Caco-2 (cell line): ENCODE results near the gene STAG1. TPM values are rescaled to one million over a fixed set of nuclear protein-coding genes. Genes with fewer than 3 reads are reported as not detected.

Source experiments
- BruUV-seq: library from RNA; stranded (reverse); fragments of 400-500 nt; replicated peaks from 2 replicates; lab custom pipeline; 2021; lab: Mats Ljungman, UMichigan
- CTCF ChIA-PET: fragments of 300-600 bp; sonication (Branson Sonifier 250); formaldehyde crosslinking; loops from one replicate; lab custom pipeline; 2022; ENCODE audit warnings: antibody characterized with exemption; lab: Charles Lee
- POLR2A ChIA-PET: fragments of 300-600 bp; sonication (Branson Sonifier 250); formaldehyde crosslinking; loops from one replicate; lab custom pipeline; 2022; ENCODE audit warnings: antibody characterized with exemption; lab: Charles Lee
- DNase-seq, 2 experiments: peaks; one replicate each; pipeline versions ENCODE4 v3.0.0 to v3.0.0-alpha.2; 2020 to 2022
- H3K27me3 ChIP-seq: replicated peaks from 2 replicates; pipeline ENCODE4 v1.6.0; 2011; ENCODE audit warnings: low read length; ENCODE audit not compliant: control insufficient read depth, insufficient read depth
- H3K36me3 ChIP-seq: 2 replicates; pipeline ENCODE4 v1.5.1; 2011; ENCODE audit warnings: low read length; ENCODE audit not compliant: control insufficient read depth, insufficient read depth
- H3K4me1 ChIP-seq: fragments of 250-450 bp; sonication (Bioruptor Pico); 2 replicates; pipeline ENCODE4 v1.5.1; 2020; ENCODE audit warnings: mild to moderate bottlenecking
- H3K4me3 ChIP-seq: 2 replicates; pipeline ENCODE4 v1.5.1; 2011; ENCODE audit warnings: low read depth, mild to moderate bottlenecking, control low read depth, low read length
- H3K9me3 ChIP-seq: fragments of 250-450 bp; sonication (Bioruptor Pico); 2 replicates; pipeline ENCODE4 v1.5.1; 2020; ENCODE audit warnings: mild to moderate bottlenecking, moderate library complexity
- H3K27ac Mint-ChIP-seq: one replicate; pipeline ENCODE4 v1.8.0; 2022; ENCODE audit warnings: mixed read lengths; ENCODE audit not compliant: unreplicated experiment
- H3K27me3 Mint-ChIP-seq: one replicate; pipeline ENCODE4 v1.8.0; 2022; ENCODE audit warnings: mixed read lengths; ENCODE audit not compliant: insufficient read depth, unreplicated experiment
- H3K36me3 Mint-ChIP-seq: one replicate; pipeline ENCODE4 v1.8.0; 2022; ENCODE audit warnings: mild to moderate bottlenecking, mixed read lengths; ENCODE audit not compliant: insufficient read depth, unreplicated experiment
- H3K4me1 Mint-ChIP-seq: one replicate; pipeline ENCODE4 v1.8.0; 2022; ENCODE audit warnings: low read depth, mixed read lengths; ENCODE audit not compliant: unreplicated experiment
- H3K4me3 Mint-ChIP-seq: one replicate; pipeline ENCODE4 v1.8.0; 2022; ENCODE audit warnings: mild to moderate bottlenecking, moderate library complexity, mixed read lengths; ENCODE audit not compliant: unreplicated experiment
- H3K9me3 Mint-ChIP-seq: one replicate; pipeline ENCODE4 v1.8.0; 2022; ENCODE audit warnings: mixed read lengths; ENCODE audit not compliant: unreplicated experiment
- CTCF ChIP-seq, 2 experiments: fragments of 200-600 bp in 1 of 2; IDR thresholded peaks; 1 replicate in 1 of 2; 2 replicates in 1 of 2; pipeline versions ENCODE4 v1.5.1 to v1.8.0; 2011 to 2022; ENCODE audit warnings: antibody characterized with exemption in 1 of 2, control low read depth in 1 of 2, inconsistent platforms in 1 of 2, low read depth in 1 of 2, low read length in 1 of 2, mild to moderate bottlenecking in 1 of 2, moderate library complexity in 1 of 2; ENCODE audit not compliant: insufficient read depth in 1 of 2, severe bottlenecking in 1 of 2, unreplicated experiment in 1 of 2
- intact Hi-C: fragments of 100-400 bp; cut with micrococcal nuclease; formaldehyde crosslinking; loops from one replicate; pipeline ENCODE4 v1.10.0; 2022; ENCODE audit not compliant: unreplicated experiment
- total RNA-seq: library from RNA; stranded (reverse); gene quantifications from 2 replicates; pipeline ENCODE4 v1.2.3, GENCODE V29; 2022

Gene STAG1
- total RNA-seq, 1 experiment from 2014 or later, result 37.5 TPM

GRCh38 chr3:136505676-136506075 lies 246.5 kb downstream of the STAG1 start:
- BruUV-seq, result no TSS peak
- no peak for TF ChIP-seq CTCF (IDR thresholded peaks at IDR 0.05; ENCODE audit: insufficient read depth in 1 of 2, low read depth in 1 of 2, low read length in 1 of 2, severe bottlenecking in 1 of 2, unreplicated experiment in 1 of 2)
- Mint-ChIP-seq H3K4me3 (no peak overlapping the region), H3K27ac (no peak overlapping the region), H3K9me3 (no peaks in the 10 kb centered on the region), H3K4me1 (peaks cover 16% of the 10 kb centered on the region), H3K27me3 (no peaks in the 10 kb centered on the region), H3K36me3 (peaks cover 15% of the 10 kb centered on the region)
- H3K27me3 ChIP-seq, result no peaks in the 10 kb centered on the region
- H3K9me3 ChIP-seq, result no peaks in the 10 kb centered on the region
- H3K4me1 ChIP-seq, result peaks cover 5% of the 10 kb centered on the region
- CTCF ChIA-PET, result no interaction called here
- no peak overlapping the region for H3K4me3 ChIP-seq
- intact Hi-C loops, result loop anchor here (10.0 kb wide), 1 partner anchor 431 kb away; no protein-coding TSS in a partner anchor
- POLR2A ChIA-PET, result no interaction called here
- DNase-seq, result no peak
- H3K36me3 ChIP-seq, result no peaks in the 10 kb centered on the region

DNA sequence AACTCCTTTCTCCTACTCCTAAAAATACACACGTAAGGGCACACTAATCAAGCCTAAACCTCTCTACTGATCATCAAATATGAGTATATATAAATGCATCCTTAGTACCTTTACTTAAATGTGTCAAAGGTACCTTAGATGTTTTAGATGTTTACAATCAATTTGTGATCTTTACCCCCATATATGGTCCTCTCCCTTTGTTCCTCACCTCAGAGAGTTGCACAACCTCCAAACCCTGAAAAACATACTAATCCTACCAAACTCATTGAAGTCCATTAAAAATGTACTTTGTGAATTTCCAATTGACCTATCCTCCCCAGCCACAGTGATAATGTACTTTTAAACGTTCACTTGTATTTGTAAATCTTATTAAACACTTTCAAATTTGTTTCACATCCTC lies 249.1 kb downstream of the STAG1 start:
- Mint-ChIP-seq H3K4me1 (peaks cover 16% of the 10 kb centered on the region), H3K9me3 (no peaks in the 10 kb centered on the region), H3K27me3 (no peaks in the 10 kb centered on the region), H3K27ac (no peak overlapping the region), H3K36me3 (peaks cover 12% of the 10 kb centered on the region), H3K4me3 (no peak overlapping the region)
- no peaks in the 10 kb centered on the region for H3K36me3 ChIP-seq
- BruUV-seq, result no TSS peak
- H3K4me3 ChIP-seq, result no peak overlapping the region
- H3K27me3 ChIP-seq, result no peaks in the 10 kb centered on the region
- ChIA-PET POLR2A (no interaction called here), CTCF (no interaction called here)
- DNase-seq, result no peak
- intact Hi-C loops, result loop anchor here (10.0 kb wide), 1 partner anchor 428 kb away; no protein-coding TSS in a partner anchor
- no peaks in the 10 kb centered on the region for H3K9me3 ChIP-seq
- TF ChIP-seq CTCF (IDR thresholded peaks at IDR 0.05; ENCODE audit: insufficient read depth in 1 of 2, low read depth in 1 of 2, low read length in 1 of 2, severe bottlenecking in 1 of 2, unreplicated experiment in 1 of 2), result no peak
- H3K4me1 ChIP-seq, result peaks cover 5% of the 10 kb centered on the region

- no TSS peak for BruUV-seq
- CTCF ChIA-PET, result no interaction called here
- H3K9me3 Mint-ChIP-seq, result no peaks in the 10 kb centered on the region
Observed at GRCh38 chr3:136498919-136499447, 253.2 kb downstream of the STAG1 start.

More at GRCh38 chr3:136498919-136499447, 253.2 kb downstream of the STAG1 start:
- Histone ChIP-seq H3K27me3 (no peaks in the 10 kb centered on the region), H3K4me3 (no peak overlapping the region), H3K4me1 (no peaks in the 10 kb centered on the region), H3K9me3 (no peaks in the 10 kb centered on the region; the same call in 1 of the 2 replicates), H3K36me3 (no peaks in the 10 kb centered on the region)
- DNase-seq, result no peak
- Mint-ChIP-seq H3K27me3 (no peaks in the 10 kb centered on the region), H3K4me1 (peaks cover 8% of the 10 kb centered on the region), H3K4me3 (no peak overlapping the region), H3K27ac (no peak overlapping the region), H3K36me3 (peaks cover 30% of the 10 kb centered on the region)
- no peak for TF ChIP-seq CTCF (IDR thresholded peaks at IDR 0.05; ENCODE audit: insufficient read depth in 1 of 2, low read depth in 1 of 2, low read length in 1 of 2, severe bottlenecking in 1 of 2, unreplicated experiment in 1 of 2)
- POLR2A ChIA-PET, result no interaction called here
- intact Hi-C loops, result no loop called here
